ENCODE data around the gene RRAGC. TPM values are rescaled to one million over a fixed set of nuclear protein-coding genes. Genes with fewer than 3 reads are reported as not detected.

The RRAGC gene
- total and polyA plus RNA-seq, 10 of the 15 experiments (the other 5 are each of a cell fraction or from before 2014, with no cell fraction given), result 5.5 to 22.1 (median 15.0) TPM

- TF ChIP-seq ZBTB40 (IDR thresholded peaks at IDR 0.05; ENCODE audit: borderline replicate concordance), result peak; percentile 24; the same call in 1 of the 2 replicates
- no peak for TF ChIP-seq SMAD1 (IDR thresholded peaks at IDR 0.05; ENCODE audit: low read depth, partially characterized antibody)
- TF ChIP-seq NKRF (conservative IDR thresholded peaks at IDR 0.05), result peak; percentile 65
- peak; percentile 99 for TF ChIP-seq USF2 (IDR thresholded peaks at IDR 0.05; ENCODE audit: borderline replicate concordance, low read depth, low read length)
- peak; percentile 93 for TF ChIP-seq RELA (IDR thresholded peaks at IDR 0.05; ENCODE audit: borderline replicate concordance, partially characterized antibody)
- TF ChIP-seq RAD51 (IDR thresholded peaks at IDR 0.05), result peak; percentile 99
- no peak for TF ChIP-seq SUPT20H (IDR thresholded peaks at IDR 0.05; ENCODE audit: borderline replicate concordance, control insufficient read depth, low read depth, low read length)
- TF ChIP-seq USF1 (IDR thresholded peaks at IDR 0.05; ENCODE audit: borderline replicate concordance, extremely low read length, insufficient read depth, low read depth, low read length), result peak; percentile 99
- peak; percentile 56; the same call in 1 of the 2 replicates for TF ChIP-seq ZNF622 (IDR thresholded peaks at IDR 0.05)
- peak; percentile 98 for TF ChIP-seq PKNOX1 (IDR thresholded peaks at IDR 0.05)
- TF ChIP-seq BCL3 (IDR thresholded peaks at IDR 0.05; ENCODE audit: borderline replicate concordance, insufficient read depth, low read depth, low read length, poor library complexity, severe bottlenecking), result peak; percentile 75
- 0 out of 2 replicates have a peak, but pooled peaks have one; percentile 49 for TF ChIP-seq RCOR1 (conservative IDR thresholded peaks at IDR 0.05; ENCODE audit: low read depth, low read length)
- peak; percentile 99 for TF ChIP-seq ATF3 (IDR thresholded peaks at IDR 0.05; ENCODE audit: borderline replicate concordance, extremely low read depth, low read depth, low read length)
These were observed at the start of gene RRAGC (continued) for GRCh38 chr1:38859561-38860453.
